ENCODE results near the gene UBE2B.
"Not testable (repeated sequence)": the region's sequence is repeated elsewhere in the genome, so short reads cannot be mapped to it uniquely, and the experiment has no call there.

The UBE2B gene

DNA sequence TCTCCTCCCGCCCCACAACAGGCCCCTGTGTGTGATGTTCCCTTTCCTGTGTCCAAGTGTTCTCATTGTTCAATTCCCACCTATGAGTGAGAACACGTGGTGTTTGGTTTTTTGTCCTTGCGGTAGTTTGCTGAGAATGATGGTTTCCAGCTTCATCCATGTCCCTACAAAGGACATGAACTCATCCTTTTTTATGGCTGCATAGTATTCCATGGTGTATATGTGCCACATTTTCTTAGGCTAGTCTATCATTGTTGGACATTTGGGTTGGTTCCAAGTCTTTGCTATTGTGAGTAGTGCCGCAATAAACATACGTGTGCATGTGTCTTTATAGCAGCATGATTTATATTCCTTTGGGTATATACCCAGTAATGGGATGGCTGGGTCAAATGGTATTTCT is 2.3 kb downstream of the UBE2B start:
- H3K4me1 ChIP-seq (ENCODE audit: control insufficient read depth, low read depth, low read length); H3K4me3 ChIP-seq (ENCODE audit: low read length); H3K9me3 ChIP-seq (ENCODE audit: control insufficient read depth, low read depth, low read length); H3K27ac ChIP-seq (ENCODE audit: low read length); H3K27me3 ChIP-seq (ENCODE audit: control insufficient read depth, insufficient read depth, low read length); H3K9ac ChIP-seq (ENCODE audit: low read length): not testable (repeated sequence)
- peaks cover 15% of the 10 kb centered on the region for H3K36me3 ChIP-seq (ENCODE audit: control insufficient read depth, low read depth, low read length)

DNA sequence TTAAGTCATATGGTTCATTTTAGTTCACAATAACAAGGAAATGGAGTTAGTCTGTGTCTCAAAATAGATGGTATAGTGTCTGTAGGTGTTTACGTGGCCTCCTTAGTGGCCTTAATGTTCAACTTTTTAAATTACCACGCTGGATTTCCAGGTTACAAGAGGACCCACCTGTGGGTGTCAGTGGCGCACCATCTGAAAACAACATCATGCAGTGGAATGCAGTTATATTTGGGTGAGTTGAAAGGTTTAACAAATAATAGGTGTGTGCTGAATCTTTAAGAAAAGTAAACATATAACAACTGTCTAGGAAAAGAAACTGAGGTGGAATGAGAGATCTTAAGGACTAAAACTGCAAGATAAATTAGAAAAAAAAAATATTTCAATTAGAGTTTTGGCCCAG is 2.9 kb downstream of the UBE2B start:
- H3K4me3 ChIP-seq (ENCODE audit: low read length), result no peak overlapping the region
- no peak overlapping the region for H3K27ac ChIP-seq (ENCODE audit: low read length)
- no peak overlapping the region for H3K9ac ChIP-seq (ENCODE audit: low read length)
- H3K4me1 ChIP-seq (ENCODE audit: control insufficient read depth, low read depth, low read length), result peaks cover 7% of the 10 kb centered on the region
- H3K9me3 ChIP-seq (ENCODE audit: control insufficient read depth, low read depth, low read length), result no peaks in the 10 kb centered on the region
- peaks cover 15% of the 10 kb centered on the region for H3K36me3 ChIP-seq (ENCODE audit: control insufficient read depth, low read depth, low read length)
- H3K27me3 ChIP-seq (ENCODE audit: control insufficient read depth, insufficient read depth, low read length), result no peaks in the 10 kb centered on the region

DNA sequence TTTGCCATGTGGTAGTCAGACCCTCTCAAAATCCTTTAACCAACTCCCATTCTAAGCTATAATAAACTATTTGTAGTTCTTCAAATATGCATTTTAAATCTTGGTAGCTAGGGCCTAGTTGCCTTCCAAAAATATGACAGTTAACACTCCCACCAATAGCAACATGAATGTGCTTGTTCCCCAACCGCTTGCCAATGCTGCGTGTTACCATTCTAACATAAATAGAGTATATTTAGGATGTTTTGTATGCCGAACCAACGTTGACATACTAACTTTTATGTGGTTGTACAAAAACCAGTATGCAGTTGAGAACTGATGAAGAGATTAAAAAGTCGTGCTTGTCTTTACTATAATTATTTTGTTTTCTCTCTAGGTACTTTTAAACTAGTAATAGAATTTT is 9.0 kb downstream of the UBE2B start:
- Histone ChIP-seq H3K36me3 (ENCODE audit: control insufficient read depth, low read depth, low read length) (peaks cover 52% of the 10 kb centered on the region), H3K27ac (ENCODE audit: low read length) (no peak overlapping the region), H3K4me3 (ENCODE audit: low read length) (no peak overlapping the region), H3K9me3 (ENCODE audit: control insufficient read depth, low read depth, low read length) (no peaks in the 10 kb centered on the region), H3K9ac (ENCODE audit: low read length) (no peak overlapping the region), H3K27me3 (ENCODE audit: control insufficient read depth, insufficient read depth, low read length) (no peaks in the 10 kb centered on the region), H3K4me1 (ENCODE audit: control insufficient read depth, low read depth, low read length) (no peaks in the 10 kb centered on the region)

DNA sequence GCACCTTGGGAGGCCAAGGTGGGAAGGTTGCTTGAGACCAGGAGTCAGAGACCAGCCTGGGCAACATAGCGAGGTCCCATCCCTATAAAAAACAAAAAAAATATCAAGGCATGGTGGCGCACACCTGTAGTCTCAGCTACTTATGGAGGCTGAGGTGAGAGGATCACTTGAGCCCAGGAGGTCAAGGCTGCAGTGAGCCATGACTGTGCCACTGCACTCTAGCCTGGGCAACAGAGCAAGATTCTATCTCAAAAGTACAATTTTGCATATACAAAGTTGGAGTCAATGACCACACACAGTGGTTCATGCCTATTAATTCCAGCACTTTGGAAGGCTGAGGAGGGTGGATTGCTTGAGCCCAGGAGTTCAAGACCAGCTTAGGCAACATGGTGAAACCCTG is 10.8 kb downstream of the UBE2B start:
- not testable (repeated sequence) for H3K27me3 ChIP-seq (ENCODE audit: control insufficient read depth, insufficient read depth, low read length); H3K4me3 ChIP-seq (ENCODE audit: low read length); H3K9ac ChIP-seq (ENCODE audit: low read length); H3K27ac ChIP-seq (ENCODE audit: low read length); H3K9me3 ChIP-seq (ENCODE audit: control insufficient read depth, low read depth, low read length); H3K4me1 ChIP-seq (ENCODE audit: control insufficient read depth, low read depth, low read length)
- H3K36me3 ChIP-seq (ENCODE audit: control insufficient read depth, low read depth, low read length), result peaks cover 48% of the 10 kb centered on the region

DNA sequence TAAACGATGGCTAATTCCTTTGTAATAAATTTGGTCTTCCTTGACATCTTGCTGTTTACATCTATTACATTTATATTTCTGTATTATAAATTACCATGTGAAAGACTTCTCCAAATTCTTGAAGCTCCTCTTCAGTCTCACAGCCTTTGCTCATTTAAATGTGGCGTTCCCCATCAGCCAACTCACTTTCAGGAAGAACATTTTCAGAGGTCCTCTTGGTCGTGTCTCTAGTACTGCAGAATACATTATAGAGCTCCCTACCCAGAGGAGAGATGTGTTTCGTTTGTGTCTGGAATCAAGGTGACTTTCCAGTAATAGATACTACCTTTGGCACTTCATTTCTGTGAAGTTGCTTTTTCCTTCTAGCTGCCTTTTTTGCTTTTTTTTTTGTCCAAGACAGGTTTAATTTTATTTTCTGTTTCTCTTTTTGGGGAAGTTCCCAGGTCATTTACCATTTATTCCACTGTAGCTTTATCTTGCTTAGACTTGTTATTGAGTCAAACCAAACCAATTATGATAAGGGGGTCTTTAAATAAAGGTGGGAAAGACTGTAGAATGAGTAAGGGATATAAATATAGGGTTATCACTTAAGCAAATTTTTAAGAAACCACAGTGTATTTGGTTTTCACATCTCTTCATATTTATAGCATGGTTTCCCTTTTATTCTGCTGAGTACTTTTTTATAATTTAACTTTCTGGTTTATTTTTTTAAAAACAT is 12.8 kb downstream of the UBE2B start:
- Histone ChIP-seq H3K9me3 (ENCODE audit: control insufficient read depth, low read depth, low read length) (no peaks in the 10 kb centered on the region), H3K4me3 (ENCODE audit: low read length) (no peak overlapping the region), H3K27ac (ENCODE audit: low read length) (no peak overlapping the region), H3K4me1 (ENCODE audit: control insufficient read depth, low read depth, low read length) (no peaks in the 10 kb centered on the region), H3K9ac (ENCODE audit: low read length) (no peak overlapping the region), H3K36me3 (ENCODE audit: control insufficient read depth, low read depth, low read length) (peaks cover 56% of the 10 kb centered on the region), H3K27me3 (ENCODE audit: control insufficient read depth, insufficient read depth, low read length) (no peaks in the 10 kb centered on the region)

DNA sequence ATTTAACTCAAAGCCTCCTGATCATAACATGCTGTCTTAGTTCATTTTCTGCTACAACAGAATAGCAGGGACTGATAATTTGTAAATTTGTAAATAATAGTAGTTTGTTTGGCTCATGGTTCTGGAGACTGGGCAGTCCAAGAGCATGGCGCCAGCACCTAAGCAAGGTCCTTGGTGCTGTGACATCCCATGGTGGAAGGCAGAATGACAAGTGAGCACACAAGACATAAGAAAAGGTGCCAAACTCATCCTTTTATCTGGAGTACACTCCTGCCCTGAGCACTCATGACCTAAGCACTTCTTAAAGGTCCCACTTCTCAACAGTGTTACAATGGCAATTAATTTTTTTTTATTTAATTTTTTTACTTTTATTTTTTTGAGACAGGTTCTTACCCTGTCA is 16.1 kb downstream of the UBE2B start:
- no peak overlapping the region for H3K4me3 ChIP-seq (ENCODE audit: low read length)
- no peaks in the 10 kb centered on the region for H3K4me1 ChIP-seq (ENCODE audit: control insufficient read depth, low read depth, low read length)
- H3K9me3 ChIP-seq (ENCODE audit: control insufficient read depth, low read depth, low read length), result no peaks in the 10 kb centered on the region
- peaks cover 71% of the 10 kb centered on the region for H3K36me3 ChIP-seq (ENCODE audit: control insufficient read depth, low read depth, low read length)
- no peak overlapping the region for H3K9ac ChIP-seq (ENCODE audit: low read length)
- H3K27me3 ChIP-seq (ENCODE audit: control insufficient read depth, insufficient read depth, low read length), result no peaks in the 10 kb centered on the region
- no peak overlapping the region for H3K27ac ChIP-seq (ENCODE audit: low read length)

DNA sequence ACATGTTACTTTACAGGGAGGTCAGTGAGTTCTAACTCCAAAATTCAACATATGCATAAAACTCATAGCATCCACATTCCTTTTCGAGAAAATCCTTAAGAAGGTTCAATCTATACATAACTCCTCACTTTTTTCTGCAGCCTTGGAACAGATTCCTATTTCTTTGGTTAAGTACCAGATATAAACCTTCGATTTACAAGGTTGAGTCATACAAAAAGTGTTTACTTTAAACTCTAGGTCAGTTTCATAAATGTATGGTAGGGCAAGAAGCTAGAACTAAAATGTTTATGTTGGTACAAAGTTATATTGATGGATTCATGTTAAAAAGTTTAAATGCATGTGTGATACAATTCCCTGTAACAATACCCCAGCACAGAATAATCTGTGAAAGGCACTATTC is 20.9 kb downstream of the UBE2B start:
- Histone ChIP-seq H3K4me1 (ENCODE audit: control insufficient read depth, low read depth, low read length) (no peaks in the 10 kb centered on the region), H3K9ac (ENCODE audit: low read length) (no peak overlapping the region), H3K9me3 (ENCODE audit: control insufficient read depth, low read depth, low read length) (no peaks in the 10 kb centered on the region), H3K27ac (ENCODE audit: low read length) (no peak overlapping the region), H3K27me3 (ENCODE audit: control insufficient read depth, insufficient read depth, low read length) (no peaks in the 10 kb centered on the region), H3K4me3 (ENCODE audit: low read length) (no peak overlapping the region), H3K36me3 (ENCODE audit: control insufficient read depth, low read depth, low read length) (peaks cover 69% of the 10 kb centered on the region)

DNA sequence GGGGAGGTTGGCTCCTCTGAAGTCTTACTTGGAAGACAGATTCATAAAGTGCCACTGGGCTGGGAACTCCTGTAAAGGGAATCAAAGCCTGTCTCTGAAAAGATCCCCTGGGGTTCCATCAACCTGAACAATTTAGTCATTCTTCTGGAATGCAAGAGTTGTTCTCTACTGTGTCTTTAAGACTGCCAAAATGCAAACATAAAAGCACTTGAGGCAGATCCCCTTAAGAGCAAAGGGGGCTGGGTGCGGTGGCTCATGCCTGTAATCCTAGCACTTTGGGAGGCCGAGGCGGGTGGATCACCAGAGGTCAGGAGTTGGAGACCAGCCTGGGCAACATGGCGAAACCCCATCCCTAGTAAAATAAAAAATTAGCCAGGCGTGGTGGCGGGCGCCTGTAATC is 23.6 kb downstream of the UBE2B start:
- H3K36me3 ChIP-seq (ENCODE audit: control insufficient read depth, low read depth, low read length), result peaks cover 51% of the 10 kb centered on the region
- H3K4me1 ChIP-seq (ENCODE audit: control insufficient read depth, low read depth, low read length), result no peaks in the 10 kb centered on the region
- no peaks in the 10 kb centered on the region for H3K27me3 ChIP-seq (ENCODE audit: control insufficient read depth, insufficient read depth, low read length)
- no peak overlapping the region for H3K4me3 ChIP-seq (ENCODE audit: low read length)
- H3K9ac ChIP-seq (ENCODE audit: low read length), result no peak overlapping the region
- no peak overlapping the region for H3K27ac ChIP-seq (ENCODE audit: low read length)
- H3K9me3 ChIP-seq (ENCODE audit: control insufficient read depth, low read depth, low read length), result no peaks in the 10 kb centered on the region

DNA sequence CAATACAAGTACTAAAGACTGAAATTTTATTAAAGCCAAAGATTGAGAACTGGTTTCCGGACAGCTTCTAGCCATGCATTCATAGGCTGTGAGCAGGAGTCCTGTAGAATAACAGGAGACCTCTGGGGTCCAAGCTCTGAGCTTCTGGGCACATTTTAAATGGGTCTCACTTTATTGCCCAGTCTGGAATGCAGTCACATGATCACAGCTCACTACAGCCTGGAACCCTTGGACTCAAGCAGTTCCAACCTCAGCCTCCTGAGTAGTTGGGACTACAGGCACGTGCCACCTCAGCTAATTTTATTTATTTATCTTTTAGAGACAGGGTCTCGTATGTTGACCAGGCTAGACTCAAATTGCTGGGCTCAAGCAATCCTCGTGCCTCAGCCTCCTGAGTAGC is 24.9 kb downstream of the UBE2B start:
- no peak overlapping the region for H3K27ac ChIP-seq (ENCODE audit: low read length)
- no peaks in the 10 kb centered on the region for H3K27me3 ChIP-seq (ENCODE audit: control insufficient read depth, insufficient read depth, low read length)
- no peak overlapping the region for H3K4me3 ChIP-seq (ENCODE audit: low read length)
- peaks cover 39% of the 10 kb centered on the region for H3K36me3 ChIP-seq (ENCODE audit: control insufficient read depth, low read depth, low read length)
- H3K4me1 ChIP-seq (ENCODE audit: control insufficient read depth, low read depth, low read length), result no peaks in the 10 kb centered on the region
- H3K9me3 ChIP-seq (ENCODE audit: control insufficient read depth, low read depth, low read length), result no peaks in the 10 kb centered on the region
- no peak overlapping the region for H3K9ac ChIP-seq (ENCODE audit: low read length)

DNA sequence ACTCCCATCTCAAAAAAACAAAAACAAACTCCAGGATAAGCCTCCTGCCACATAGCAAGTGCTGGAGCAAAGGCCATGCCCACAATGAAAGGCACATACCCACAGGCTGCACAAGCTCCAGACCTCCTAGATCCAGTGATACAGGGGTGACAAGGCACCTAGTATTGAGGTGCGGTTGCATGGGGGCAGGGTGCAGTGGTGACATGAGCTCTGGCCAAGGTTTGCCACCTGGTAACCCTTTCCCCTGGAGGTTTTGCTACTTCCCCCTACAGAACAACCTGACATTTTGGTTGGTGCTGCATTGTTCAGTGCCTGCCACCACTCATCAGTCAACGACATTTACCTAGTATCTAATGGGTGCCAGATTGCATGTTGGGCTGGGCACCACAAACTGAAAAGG is 25.8 kb downstream of the UBE2B start:
- no peak overlapping the region for H3K4me3 ChIP-seq (ENCODE audit: low read length)
- no peaks in the 10 kb centered on the region for H3K27me3 ChIP-seq (ENCODE audit: control insufficient read depth, insufficient read depth, low read length)
- H3K36me3 ChIP-seq (ENCODE audit: control insufficient read depth, low read depth, low read length), result peaks cover 32% of the 10 kb centered on the region
- H3K4me1 ChIP-seq (ENCODE audit: control insufficient read depth, low read depth, low read length), result no peaks in the 10 kb centered on the region
- no peaks in the 10 kb centered on the region for H3K9me3 ChIP-seq (ENCODE audit: control insufficient read depth, low read depth, low read length)
- H3K27ac ChIP-seq (ENCODE audit: low read length), result no peak overlapping the region
- no peak overlapping the region for H3K9ac ChIP-seq (ENCODE audit: low read length)

DNA sequence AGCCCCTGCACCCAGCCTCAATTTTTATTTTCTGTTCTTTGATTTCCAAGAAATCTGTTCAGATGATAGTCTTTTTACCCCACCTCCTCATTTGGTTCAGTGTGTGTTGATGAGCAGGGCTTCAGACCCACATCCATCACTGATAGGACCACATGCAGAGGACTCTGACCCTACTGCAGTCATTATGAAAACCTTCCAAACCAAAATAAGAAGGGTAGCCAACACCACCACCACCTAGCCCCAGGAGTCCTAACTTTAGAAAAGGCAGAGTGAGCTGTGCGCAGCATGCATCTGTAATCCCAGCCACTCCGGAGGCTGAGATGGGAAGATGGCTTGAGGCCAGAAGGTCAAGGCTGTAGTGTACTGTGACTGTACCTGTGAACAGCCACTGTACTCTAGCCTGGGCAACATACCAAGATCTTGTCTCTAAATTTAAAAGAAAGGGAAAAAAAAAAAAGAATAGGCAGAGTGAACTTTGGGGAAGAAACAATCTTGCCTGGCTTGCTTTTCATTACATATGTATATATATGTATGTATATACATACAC is 27.3 kb downstream of the UBE2B start:
- no peak overlapping the region for H3K9ac ChIP-seq (ENCODE audit: low read length)
- H3K9me3 ChIP-seq (ENCODE audit: control insufficient read depth, low read depth, low read length), result no peaks in the 10 kb centered on the region
- H3K4me3 ChIP-seq (ENCODE audit: low read length), result no peak overlapping the region
- no peaks in the 10 kb centered on the region for H3K27me3 ChIP-seq (ENCODE audit: control insufficient read depth, insufficient read depth, low read length)
- H3K4me1 ChIP-seq (ENCODE audit: control insufficient read depth, low read depth, low read length), result no peaks in the 10 kb centered on the region
- H3K36me3 ChIP-seq (ENCODE audit: control insufficient read depth, low read depth, low read length), result peaks cover 24% of the 10 kb centered on the region
- H3K27ac ChIP-seq (ENCODE audit: low read length), result no peak overlapping the region

DNA sequence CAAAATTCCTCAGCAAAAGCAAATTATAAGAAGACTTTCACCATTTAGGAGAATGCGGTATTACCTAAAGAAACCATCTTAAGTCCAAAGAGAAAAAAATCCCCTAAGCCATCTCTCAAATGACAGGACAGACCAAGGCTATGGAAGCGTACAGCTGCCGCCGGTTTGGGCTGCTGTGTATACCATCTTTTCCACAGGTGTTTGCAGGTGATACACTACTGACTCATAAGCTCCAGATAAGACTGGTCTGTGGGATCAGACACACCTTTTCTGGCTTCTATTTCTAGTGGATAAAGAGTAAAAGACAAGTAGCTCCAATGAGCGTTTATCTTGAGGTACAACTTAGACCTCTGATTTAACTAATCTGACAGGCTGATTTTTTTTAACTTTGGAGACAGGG is 32.6 kb downstream of the UBE2B start:
- no peak overlapping the region for H3K27ac ChIP-seq (ENCODE audit: low read length)
- no peaks in the 10 kb centered on the region for H3K9me3 ChIP-seq (ENCODE audit: control insufficient read depth, low read depth, low read length)
- H3K9ac ChIP-seq (ENCODE audit: low read length), result no peak overlapping the region
- H3K27me3 ChIP-seq (ENCODE audit: control insufficient read depth, insufficient read depth, low read length), result no peaks in the 10 kb centered on the region
- no peaks in the 10 kb centered on the region for H3K4me1 ChIP-seq (ENCODE audit: control insufficient read depth, low read depth, low read length)
- H3K4me3 ChIP-seq (ENCODE audit: low read length), result no peak overlapping the region
- H3K36me3 ChIP-seq (ENCODE audit: control insufficient read depth, low read depth, low read length), result peaks cover 8% of the 10 kb centered on the region
